Fibroblast of skin of back (primary cell): ENCODE data around the gene RAPGEF3.
A peak's percentile ranks its signal among the peaks of the same experiment; 100 is the strongest.

Experiments
- DNase-seq: peaks from one replicate; pipeline ENCODE4 v3.0.0-alpha.2; 2013

The RAPGEF3 gene

GRCh38 chr12:47789712-47790489 is 31.2 kb upstream of the RAPGEF3 start:
- no peak for DNase-seq

- no peak for DNase-seq
Measured at GRCh38 chr12:47789141-47789540, 30.5 kb upstream of the RAPGEF3 start.

- no peak for DNase-seq
Measured at GRCh38 chr12:47787596-47788319, 29.1 kb upstream of the RAPGEF3 start.

- DNase-seq = no peak
Measured at GRCh38 chr12:47786662-47787280, 28.1 kb upstream of the RAPGEF3 start.

- DNase-seq = no peak
Measured at GRCh38 chr12:47785887-47786661, 27.4 kb upstream of the RAPGEF3 start.

GRCh38 chr12:47785036-47785886 is 26.6 kb upstream of the RAPGEF3 start:
- DNase-seq = no peak

- no peak for DNase-seq
Measured at GRCh38 chr12:47783821-47784819, 25.4 kb upstream of the RAPGEF3 start.

- DNase-seq = no peak
Measured at GRCh38 chr12:47783024-47783755, 24.5 kb upstream of the RAPGEF3 start.

- DNase-seq = no peak
Measured at GRCh38 chr12:47782372-47782770, 23.7 kb upstream of the RAPGEF3 start.

GRCh38 chr12:47781479-47782371 is 23.0 kb upstream of the RAPGEF3 start:
- no peak for DNase-seq

GRCh38 chr12:47779943-47780504 is 21.3 kb upstream of the RAPGEF3 start:
- DNase-seq = no peak

GRCh38 chr12:47779301-47779942 is 20.7 kb upstream of the RAPGEF3 start:
- peak; percentile 80 for DNase-seq

GRCh38 chr12:47778881-47779280 is 20.2 kb upstream of the RAPGEF3 start:
- DNase-seq = no peak

- no peak for DNase-seq
Measured at GRCh38 chr12:47777741-47778558, 19.3 kb upstream of the RAPGEF3 start.

- DNase-seq = no peak
Measured at GRCh38 chr12:47777151-47777550, 18.5 kb upstream of the RAPGEF3 start.

GRCh38 chr12:47776471-47777143 is 17.9 kb upstream of the RAPGEF3 start:
- no peak for DNase-seq
